Measurements from ENCODE around the gene MRPL43.

The MRPL43 gene

GRCh38 chr10:100965820-100966219 lies 21.5 kb downstream of the MRPL43 start:
- no peak for DNase-seq (ENCODE audit: low read depth)
- TF ChIP-seq CTCF (IDR thresholded peaks at IDR 0.05; ENCODE audit: insufficient read depth, low read depth, low read length, missing control alignments) = no peak
- no peak overlapping the region for H3K4me3 ChIP-seq (ENCODE audit: low read depth, low read length)

- TF ChIP-seq CTCF (IDR thresholded peaks at IDR 0.05; ENCODE audit: insufficient read depth, low read depth, low read length, missing control alignments) = no peak
- DNase-seq (ENCODE audit: low read depth) = no peak
- no peak overlapping the region for H3K4me3 ChIP-seq (ENCODE audit: low read depth, low read length)
These were observed 23.5 kb downstream of the MRPL43 start for GRCh38 chr10:100963826-100964225.

GRCh38 chr10:100962351-100963080 lies 24.8 kb downstream of the MRPL43 start:
- no peak for DNase-seq (ENCODE audit: low read depth)
- H3K4me3 ChIP-seq (ENCODE audit: low read depth, low read length) = no peak overlapping the region
- no peak for TF ChIP-seq CTCF (IDR thresholded peaks at IDR 0.05; ENCODE audit: insufficient read depth, low read depth, low read length, missing control alignments)

GRCh38 chr10:100960251-100960650 lies 27.0 kb downstream of the MRPL43 start:
- DNase-seq (ENCODE audit: low read depth) = no peak
- no peak for TF ChIP-seq CTCF (IDR thresholded peaks at IDR 0.05; ENCODE audit: insufficient read depth, low read depth, low read length, missing control alignments)
- H3K4me3 ChIP-seq (ENCODE audit: low read depth, low read length) = no peak overlapping the region

GRCh38 chr10:100948916-100949315 lies 38.4 kb downstream of the MRPL43 start:
- DNase-seq (ENCODE audit: low read depth) = no peak
- H3K4me3 ChIP-seq (ENCODE audit: low read depth, low read length) = no peak overlapping the region
- no peak for TF ChIP-seq CTCF (IDR thresholded peaks at IDR 0.05; ENCODE audit: insufficient read depth, low read depth, low read length, missing control alignments)

- no peak overlapping the region for H3K4me3 ChIP-seq (ENCODE audit: low read depth, low read length)
- no peak for TF ChIP-seq CTCF (IDR thresholded peaks at IDR 0.05; ENCODE audit: insufficient read depth, low read depth, low read length, missing control alignments)
- DNase-seq (ENCODE audit: low read depth) = no peak
These were observed 41.5 kb downstream of the MRPL43 start for GRCh38 chr10:100945754-100946153.

GRCh38 chr10:100943508-100943907 lies 43.8 kb downstream of the MRPL43 start:
- no peak for DNase-seq (ENCODE audit: low read depth)
- no peak overlapping the region for H3K4me3 ChIP-seq (ENCODE audit: low read depth, low read length)
- TF ChIP-seq CTCF (IDR thresholded peaks at IDR 0.05; ENCODE audit: insufficient read depth, low read depth, low read length, missing control alignments) = no peak
